Measurements from ENCODE around the gene KAT8. TPM values are rescaled to one million over a fixed set of nuclear protein-coding genes. Genes with fewer than 3 reads are reported as not detected.

Gene KAT8
- total and polyA plus RNA-seq, 10 of the 15 experiments (the other 5 are each of a cell fraction or from before 2014, with no cell fraction given), result 5.5 to 55.8 (median 39.6) TPM

DNA sequence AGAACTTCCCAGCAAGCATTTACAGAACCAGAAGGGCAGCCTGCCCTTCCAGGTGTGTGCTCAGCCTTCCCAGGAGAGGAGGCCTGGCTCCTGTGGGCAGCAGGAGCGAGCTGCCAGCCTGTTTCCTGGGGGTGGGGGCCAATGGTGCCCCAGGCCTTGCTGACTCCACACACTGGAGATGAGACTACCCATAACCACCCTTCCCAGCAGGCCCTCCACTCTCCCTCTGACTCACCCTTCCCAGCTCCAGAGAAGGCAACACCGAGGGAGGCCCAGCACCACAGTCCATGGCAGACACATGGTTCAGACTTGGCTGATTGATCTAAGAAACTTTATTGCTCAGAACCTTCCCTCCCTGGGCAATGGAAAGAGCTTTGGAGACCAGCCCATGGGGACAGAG, 26.9 kb upstream of the KAT8 start (continued):
- TF ChIP-seq SIX5 (IDR thresholded peaks at IDR 0.05; ENCODE audit: low read depth, low read length, severe bottlenecking) (no peak), RUNX3 (IDR thresholded peaks at IDR 0.05; ENCODE audit: low read length) (no peak), TBL1XR1 (IDR thresholded peaks at IDR 0.05; ENCODE audit: low read depth, low read length) (no peak), RELA (IDR thresholded peaks at IDR 0.05; ENCODE audit: borderline replicate concordance, partially characterized antibody) (no peak)
- TF ChIP-seq, protein P1, sequence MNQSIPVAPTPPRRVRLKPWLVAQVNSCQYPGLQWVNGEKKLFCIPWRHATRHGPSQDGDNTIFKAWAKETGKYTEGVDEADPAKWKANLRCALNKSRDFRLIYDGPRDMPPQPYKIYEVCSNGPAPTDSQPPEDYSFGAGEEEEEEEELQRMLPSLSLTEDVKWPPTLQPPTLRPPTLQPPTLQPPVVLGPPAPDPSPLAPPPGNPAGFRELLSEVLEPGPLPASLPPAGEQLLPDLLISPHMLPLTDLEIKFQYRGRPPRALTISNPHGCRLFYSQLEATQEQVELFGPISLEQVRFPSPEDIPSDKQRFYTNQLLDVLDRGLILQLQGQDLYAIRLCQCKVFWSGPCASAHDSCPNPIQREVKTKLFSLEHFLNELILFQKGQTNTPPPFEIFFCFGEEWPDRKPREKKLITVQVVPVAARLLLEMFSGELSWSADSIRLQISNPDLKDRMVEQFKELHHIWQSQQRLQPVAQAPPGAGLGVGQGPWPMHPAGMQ (IDR thresholded peaks at IDR 0.05; ENCODE audit: borderline replicate concordance), result no peak

DNA sequence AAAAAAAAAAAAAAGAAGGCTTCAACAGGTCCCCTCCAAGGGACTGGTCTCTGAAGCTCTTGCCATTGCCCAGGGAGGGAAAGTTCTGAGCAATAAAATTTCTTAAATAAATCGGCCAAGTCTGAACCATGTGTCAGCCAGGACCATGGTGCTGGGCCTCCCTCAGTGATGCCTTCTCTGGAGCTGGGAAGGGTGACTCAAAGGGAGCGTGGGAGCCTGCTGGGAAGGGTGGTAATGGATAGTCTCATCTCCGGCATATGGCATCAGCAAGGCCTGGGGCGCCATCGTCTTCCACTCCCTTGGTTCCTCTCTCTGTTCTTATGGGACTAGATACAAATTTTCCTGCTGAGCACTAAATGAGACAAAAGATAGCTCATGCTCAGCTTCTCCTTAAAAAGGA, 25.1 kb upstream of the KAT8 start:
- in situ Hi-C loops (cut with MboI) (no loop called here), intact Hi-C loops (cut with micrococcal nuclease; ENCODE audit: unreplicated experiment) (loop anchor here (5.0 to 10.0 kb wide), 2 partner anchors 138 to 350 kb away; partner anchors contain the start of genes SETD1A and ZNF843)
- no peaks in the 10 kb centered on the region for H4K20me1 ChIP-seq (ENCODE audit: control insufficient read depth, insufficient read depth)
- RAD21 ChIA-PET (ENCODE audit: unreplicated experiment), result interaction anchor here (0.8 to 2.4 kb wide), 7 partner anchors 19 to 351 kb away, joined by 3 to 8 read pairs (median 5); partner anchors contain the start of genes ZNF646, ZNF668 and ZNF843
- H3K27ac ChIP-seq (ENCODE audit: control insufficient read depth, insufficient read depth), result no peak overlapping the region
- SMC1A ChIA-PET (ENCODE audit: uncharacterized antibody, unreplicated experiment), result interaction anchor here (0.7 to 2.1 kb wide), 8 partner anchors 18 to 364 kb away, joined by 3 to 11 read pairs (median 4); partner anchors contain the start of genes HSD3B7, ZNF646 and ZNF668
- BruUV-seq (replicated peaks), result no TSS peak
- 97% methylated on average over 5 of the region's 5 CpGs for WGBS (ENCODE audit: insufficient coverage, insufficient replicate concordance, low lambda C conversion rate, missing lambda C conversion rate)
- H3K79me2 ChIP-seq (ENCODE audit: control insufficient read depth, insufficient read depth, low read length), result peaks cover 20% of the 10 kb centered on the region
- no peak overlapping the region for H3K4me2 ChIP-seq (ENCODE audit: control insufficient read depth, insufficient read depth)
- CTCF ChIA-PET, result interaction anchor here (0.8 to 2.6 kb wide), 13 partner anchors 15 to 351 kb away, joined by 3 to 15 read pairs (median 5); partner anchors contain the start of genes BCKDK, HSD3B7, ZNF646 and ZNF843
- H3K4me1 ChIP-seq (ENCODE audit: control insufficient read depth, insufficient read depth, low read length), result peaks cover 8% of the 10 kb centered on the region
- H3K27me3 ChIP-seq (replicated peaks in 1 of 2; ENCODE audit: control insufficient read depth in 2 of 2, insufficient read depth in 2 of 2, low read length in 1 of 2), result no peaks in the 10 kb centered on the region
- POLR2A ChIA-PET, result interaction anchor here (0.6 to 1.6 kb wide), 8 partner anchors 9 to 785 kb away, joined by 3 to 14 read pairs (median 5); partner anchors contain the start of genes ZNF646 and ZNF668
- ATAC-seq (no peak), FAIRE-seq (no peak), DNase-seq (ENCODE audit: low read depth, low spot score) (no peak)
- no peak overlapping the region for H2AFZ ChIP-seq (ENCODE audit: control insufficient read depth, low read depth, low read length)
- H3K36me3 ChIP-seq (ENCODE audit: control insufficient read depth in 2 of 2, insufficient read depth in 2 of 2, low read length in 1 of 2), result peaks cover 2% of the 10 kb centered on the region in 2 experiments; a peak in 3 of 4 replicates
- no peak overlapping the region for H3K4me3 ChIP-seq
- H3K9ac ChIP-seq (ENCODE audit: control insufficient read depth, insufficient read depth, low read length), result no peak overlapping the region
- H3K9me3 ChIP-seq (replicated peaks; ENCODE audit: control insufficient read depth, insufficient read depth, low read length), result no peaks in the 10 kb centered on the region
- TF ChIP-seq, protein P2, sequence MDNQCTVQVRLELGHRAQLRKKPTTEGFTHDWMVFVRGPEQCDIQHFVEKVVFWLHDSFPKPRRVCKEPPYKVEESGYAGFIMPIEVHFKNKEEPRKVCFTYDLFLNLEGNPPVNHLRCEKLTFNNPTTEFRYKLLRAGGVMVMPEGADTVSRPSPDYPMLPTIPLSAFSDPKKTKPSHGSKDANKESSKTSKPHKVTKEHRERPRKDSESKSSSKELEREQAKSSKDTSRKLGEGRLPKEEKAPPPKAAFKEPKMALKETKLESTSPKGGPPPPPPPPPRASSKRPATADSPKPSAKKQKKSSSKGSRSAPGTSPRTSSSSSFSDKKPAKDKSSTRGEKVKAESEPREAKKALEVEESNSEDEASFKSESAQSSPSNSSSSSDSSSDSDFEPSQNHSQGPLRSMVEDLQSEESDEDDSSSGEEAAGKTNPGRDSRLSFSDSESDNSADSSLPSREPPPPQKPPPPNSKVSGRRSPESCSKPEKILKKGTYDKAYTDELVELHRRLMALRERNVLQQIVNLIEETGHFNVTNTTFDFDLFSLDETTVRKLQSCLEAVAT (IDR thresholded peaks at IDR 0.05), result no peak
- TF ChIP-seq CBFB (IDR thresholded peaks at IDR 0.05; ENCODE audit: low read depth) (no peak), NBN (IDR thresholded peaks at IDR 0.05) (no peak), SMARCA5 (IDR thresholded peaks at IDR 0.05) (no peak), FOXK2 (IDR thresholded peaks at IDR 0.05) (no peak), SMAD1 (IDR thresholded peaks at IDR 0.05; ENCODE audit: low read depth, partially characterized antibody) (no peak), CREB1 (IDR thresholded peaks at IDR 0.05; ENCODE audit: low read depth) (no peak), TCF7 (IDR thresholded peaks at IDR 0.05; ENCODE audit: borderline replicate concordance) (no peak)
- TF ChIP-seq, protein P3, sequence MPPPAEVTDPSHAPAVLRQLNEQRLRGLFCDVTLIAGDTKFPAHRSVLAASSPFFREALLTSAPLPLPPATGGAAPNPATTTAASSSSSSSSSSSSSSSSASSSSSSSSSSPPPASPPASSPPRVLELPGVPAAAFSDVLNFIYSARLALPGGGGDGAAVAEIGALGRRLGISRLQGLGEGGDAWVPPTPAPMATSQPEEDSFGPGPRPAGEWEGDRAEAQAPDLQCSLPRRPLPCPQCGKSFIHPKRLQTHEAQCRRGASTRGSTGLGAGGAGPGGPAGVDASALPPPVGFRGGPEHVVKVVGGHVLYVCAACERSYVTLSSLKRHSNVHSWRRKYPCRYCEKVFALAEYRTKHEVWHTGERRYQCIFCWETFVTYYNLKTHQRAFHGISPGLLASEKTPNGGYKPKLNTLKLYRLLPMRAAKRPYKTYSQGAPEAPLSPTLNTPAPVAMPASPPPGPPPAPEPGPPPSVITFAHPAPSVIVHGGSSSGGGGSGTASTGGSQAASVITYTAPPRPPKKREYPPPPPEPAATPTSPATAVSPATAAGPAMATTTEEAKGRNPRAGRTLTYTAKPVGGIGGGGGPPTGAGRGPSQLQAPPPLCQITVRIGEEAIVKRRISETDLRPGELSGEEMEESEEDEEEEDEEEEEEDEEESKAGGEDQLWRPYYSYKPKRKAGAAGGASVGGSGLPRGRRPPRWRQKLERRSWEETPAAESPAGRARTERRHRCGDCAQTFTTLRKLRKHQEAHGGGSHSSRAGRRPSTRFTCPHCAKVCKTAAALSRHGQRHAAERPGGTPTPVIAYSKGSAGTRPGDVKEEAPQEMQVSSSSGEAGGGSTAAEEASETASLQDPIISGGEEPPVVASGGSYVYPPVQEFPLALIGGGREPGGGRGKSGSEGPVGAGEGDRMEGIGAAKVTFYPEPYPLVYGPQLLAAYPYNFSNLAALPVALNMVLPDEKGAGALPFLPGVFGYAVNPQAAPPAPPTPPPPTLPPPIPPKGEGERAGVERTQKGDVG (CRISPR knock-in tag; IDR thresholded peaks at IDR 0.05), result no peak

Measured in GM12878 (cell line).